ENCODE data around the gene NCKAP5.

NCKAP5 gene

DNA sequence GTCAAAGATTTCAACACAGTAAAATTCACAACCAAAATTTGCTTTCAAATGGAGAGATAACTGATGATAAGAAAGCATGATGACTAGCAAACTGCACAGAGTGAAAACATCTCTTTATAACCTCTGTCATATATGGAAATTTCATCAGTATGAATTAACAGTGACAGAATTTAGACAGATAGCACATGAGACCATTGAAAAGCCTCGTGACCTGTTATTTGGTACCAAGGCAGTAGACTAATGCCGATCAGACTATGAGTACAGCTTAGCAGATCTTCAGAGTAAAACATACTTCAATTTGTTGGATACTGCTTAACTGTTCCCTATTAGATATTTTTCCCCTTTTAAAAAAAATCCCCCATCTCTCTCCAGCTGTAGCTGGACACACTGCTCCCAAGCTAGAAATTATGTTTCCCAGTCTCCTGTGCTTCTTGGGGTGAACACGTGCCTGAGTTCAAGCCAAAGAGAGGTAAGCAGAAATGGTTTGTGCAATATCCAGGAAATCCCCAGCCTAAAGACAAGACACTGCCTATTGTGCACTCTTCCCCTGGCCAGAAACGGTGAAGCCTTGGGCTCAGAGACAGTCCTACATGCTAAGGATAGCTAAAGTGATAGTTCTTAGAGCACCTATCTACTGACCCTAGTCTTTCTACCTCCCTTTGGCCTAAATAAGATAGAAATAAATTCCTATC, 256.1 kb downstream of the NCKAP5 start:
- TF ChIP-seq, protein P1, sequence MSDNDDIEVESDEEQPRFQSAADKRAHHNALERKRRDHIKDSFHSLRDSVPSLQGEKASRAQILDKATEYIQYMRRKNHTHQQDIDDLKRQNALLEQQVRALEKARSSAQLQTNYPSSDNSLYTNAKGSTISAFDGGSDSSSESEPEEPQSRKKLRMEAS (IDR thresholded peaks at IDR 0.05; ENCODE audit: low read depth, low read length) = no peak
- TF ChIP-seq, protein P2, sequence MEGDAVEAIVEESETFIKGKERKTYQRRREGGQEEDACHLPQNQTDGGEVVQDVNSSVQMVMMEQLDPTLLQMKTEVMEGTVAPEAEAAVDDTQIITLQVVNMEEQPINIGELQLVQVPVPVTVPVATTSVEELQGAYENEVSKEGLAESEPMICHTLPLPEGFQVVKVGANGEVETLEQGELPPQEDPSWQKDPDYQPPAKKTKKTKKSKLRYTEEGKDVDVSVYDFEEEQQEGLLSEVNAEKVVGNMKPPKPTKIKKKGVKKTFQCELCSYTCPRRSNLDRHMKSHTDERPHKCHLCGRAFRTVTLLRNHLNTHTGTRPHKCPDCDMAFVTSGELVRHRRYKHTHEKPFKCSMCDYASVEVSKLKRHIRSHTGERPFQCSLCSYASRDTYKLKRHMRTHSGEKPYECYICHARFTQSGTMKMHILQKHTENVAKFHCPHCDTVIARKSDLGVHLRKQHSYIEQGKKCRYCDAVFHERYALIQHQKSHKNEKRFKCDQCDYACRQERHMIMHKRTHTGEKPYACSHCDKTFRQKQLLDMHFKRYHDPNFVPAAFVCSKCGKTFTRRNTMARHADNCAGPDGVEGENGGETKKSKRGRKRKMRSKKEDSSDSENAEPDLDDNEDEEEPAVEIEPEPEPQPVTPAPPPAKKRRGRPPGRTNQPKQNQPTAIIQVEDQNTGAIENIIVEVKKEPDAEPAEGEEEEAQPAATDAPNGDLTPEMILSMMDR (IDR thresholded peaks at IDR 0.05; ENCODE audit: low read depth, low read length) = no peak
- TF ChIP-seq MYC (IDR thresholded peaks at IDR 0.05; ENCODE audit: low read depth, low read length) (no peak), POLR2A (IDR thresholded peaks at IDR 0.05; ENCODE audit: extremely low read depth, insufficient read length) (no peak)
- DNase-seq (ENCODE audit: low read depth) = no peak
- no peak overlapping the region for H3K4me3 ChIP-seq (ENCODE audit: low read depth, low read length)

DNA sequence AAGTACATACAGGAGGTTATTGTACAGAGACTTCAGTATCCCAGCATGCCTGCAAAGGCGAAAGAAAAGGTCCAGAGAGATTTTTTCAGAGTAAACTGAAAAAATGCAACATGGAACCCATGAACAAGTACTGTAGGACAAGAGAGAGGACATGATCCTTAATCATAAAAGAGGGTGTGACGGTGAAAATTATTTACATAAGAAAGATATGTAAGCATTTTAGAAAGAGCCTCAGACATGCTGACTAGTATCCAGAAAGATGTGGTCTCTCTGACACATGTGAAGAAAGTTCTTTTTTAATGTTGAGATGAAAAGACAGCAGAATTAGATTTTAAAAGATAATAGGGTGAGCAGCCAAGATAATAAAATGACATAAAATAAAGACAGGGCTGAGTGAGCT, 262.0 kb downstream of the NCKAP5 start:
- no peak for DNase-seq (ENCODE audit: low read depth)

DNA sequence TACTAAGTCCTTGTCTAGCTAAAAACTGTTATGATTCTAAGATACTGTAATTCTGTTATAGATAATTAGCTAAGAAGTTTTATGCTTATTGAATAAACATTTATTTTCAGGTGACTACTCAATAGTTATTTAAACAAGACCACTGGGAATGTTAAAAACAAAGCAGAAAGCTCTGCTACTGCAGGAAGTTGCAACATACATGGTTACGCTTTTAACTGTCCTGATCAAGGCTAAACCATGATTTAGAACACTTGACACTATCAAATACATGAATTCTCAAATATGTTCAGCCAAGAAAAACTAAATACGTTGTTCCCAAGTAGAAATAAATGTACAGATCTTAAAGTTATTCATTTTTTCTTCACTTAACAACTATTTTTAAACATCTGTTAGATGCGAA, 263.9 kb downstream of the NCKAP5 start:
- no peak overlapping the region for H3K4me3 ChIP-seq (ENCODE audit: low read depth, low read length)
- no peak for DNase-seq (ENCODE audit: low read depth)
- TF ChIP-seq, protein P1 (IDR thresholded peaks at IDR 0.05; ENCODE audit: low read depth, low read length) = no peak
- TF ChIP-seq, protein P2 (IDR thresholded peaks at IDR 0.05; ENCODE audit: low read depth, low read length) = no peak
- TF ChIP-seq MYC (IDR thresholded peaks at IDR 0.05; ENCODE audit: low read depth, low read length) (no peak), POLR2A (IDR thresholded peaks at IDR 0.05; ENCODE audit: extremely low read depth, insufficient read length) (no peak)

More for the DNA sequence above, 262.0 kb downstream of the NCKAP5 start:
- TF ChIP-seq, protein P2 (IDR thresholded peaks at IDR 0.05; ENCODE audit: low read depth, low read length) = no peak
- TF ChIP-seq POLR2A (IDR thresholded peaks at IDR 0.05; ENCODE audit: extremely low read depth, insufficient read length) (no peak), MYC (IDR thresholded peaks at IDR 0.05; ENCODE audit: low read depth, low read length) (no peak)
- TF ChIP-seq, protein P1 (IDR thresholded peaks at IDR 0.05; ENCODE audit: low read depth, low read length) = no peak
- H3K4me3 ChIP-seq (ENCODE audit: low read depth, low read length) = no peak overlapping the region

DNA sequence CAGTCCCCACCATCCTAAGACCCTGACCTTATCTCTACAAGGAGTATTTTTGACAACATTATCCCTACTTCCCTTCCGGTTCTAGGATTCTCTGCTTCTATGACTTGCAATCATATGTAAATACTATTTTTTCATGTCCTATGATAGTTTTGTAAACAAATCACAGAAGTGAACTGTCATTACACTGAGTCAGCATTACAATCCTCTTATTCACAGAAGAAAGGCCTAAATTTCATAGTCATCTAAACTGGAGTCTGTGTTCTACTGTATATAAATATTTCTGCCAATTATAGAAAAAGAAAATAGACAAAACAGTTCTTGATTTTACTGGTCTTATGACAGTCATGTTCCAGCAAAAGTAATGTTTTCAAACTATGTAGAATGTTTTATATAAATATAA, 265.1 kb downstream of the NCKAP5 start:
- H3K4me3 ChIP-seq (ENCODE audit: low read depth, low read length) = no peak overlapping the region

DNA sequence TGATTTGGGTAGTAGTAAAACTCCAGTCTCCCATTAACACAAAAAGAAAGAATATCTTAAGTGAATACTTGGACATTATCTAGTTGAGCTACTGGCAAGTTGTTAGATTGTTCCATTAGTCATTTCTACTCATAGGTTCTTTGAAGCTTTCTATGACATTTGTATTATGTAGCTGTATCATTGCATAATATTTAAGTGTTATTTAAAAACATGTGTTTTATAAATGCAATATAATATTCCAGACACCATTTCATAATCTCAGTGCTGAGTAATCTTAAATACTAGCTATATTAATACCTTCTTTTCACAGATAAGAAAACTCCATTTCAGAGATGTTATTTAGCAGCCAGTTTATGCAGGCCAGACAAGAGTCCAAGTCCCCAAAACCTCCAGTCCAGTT, 271.9 kb downstream of the NCKAP5 start:
- DNase-seq (ENCODE audit: low read depth) = no peak
- TF ChIP-seq, protein P2 (IDR thresholded peaks at IDR 0.05; ENCODE audit: low read depth, low read length) = no peak
- TF ChIP-seq POLR2A (IDR thresholded peaks at IDR 0.05; ENCODE audit: extremely low read depth, insufficient read length) (no peak), MYC (IDR thresholded peaks at IDR 0.05; ENCODE audit: low read depth, low read length) (no peak)
- TF ChIP-seq, protein P1 (IDR thresholded peaks at IDR 0.05; ENCODE audit: low read depth, low read length) = no peak
- H3K4me3 ChIP-seq (ENCODE audit: low read depth, low read length) = no peak overlapping the region

More for the DNA sequence above, 265.1 kb downstream of the NCKAP5 start:
- no peak for DNase-seq (ENCODE audit: low read depth)
- TF ChIP-seq, protein P1 (IDR thresholded peaks at IDR 0.05; ENCODE audit: low read depth, low read length) = no peak
- TF ChIP-seq MYC (IDR thresholded peaks at IDR 0.05; ENCODE audit: low read depth, low read length) (no peak), POLR2A (IDR thresholded peaks at IDR 0.05; ENCODE audit: extremely low read depth, insufficient read length) (no peak)
- TF ChIP-seq, protein P2 (IDR thresholded peaks at IDR 0.05; ENCODE audit: low read depth, low read length) = no peak

Measured in NB4 (cell line).